ENCODE data around the gene EEF1A2. TPM values are rescaled to one million over a fixed set of nuclear protein-coding genes. Genes with fewer than 3 reads are reported as not detected.

Gene EEF1A2
- total RNA-seq, 6 experiments from 2014 or later = 0.22 to 153 (median 1.0) TPM

- Histone ChIP-seq H3K27ac (no peak overlapping the region), H3K36me3 (no peaks in the 10 kb centered on the region), H3K27me3 (peaks cover 0 to 8% of the 10 kb centered on the region in 2 donors), H3K4me1 (peaks cover 0 to 1% (median 0%) of the 10 kb centered on the region in 4 donors), H3K4me3 (no peak overlapping the region), H3K9me3 (no peaks in the 10 kb centered on the region)
- 16% methylated on average over 12 of the region's 21 CpGs for WGBS (ENCODE audit: insufficient coverage, low coverage, low lambda C conversion rate, missing lambda C conversion rate)
- TF ChIP-seq CTCF (IDR thresholded peaks at IDR 0.05) (no peak), POLR2A (IDR thresholded peaks at IDR 0.05) (no peak)
- intact Hi-C loops (cut with DNase I) = no loop called here
- DNase-seq (no peak), ATAC-seq (no peak)
Observed at GRCh38 chr20:63477061-63477616, 21.7 kb downstream of the EEF1A2 start.

GRCh38 chr20:63475209-63475608 lies 23.7 kb downstream of the EEF1A2 start:
- no peak for TF ChIP-seq CTCF (IDR thresholded peaks at IDR 0.05)
- no peak for ATAC-seq

GRCh38 chr20:63473555-63474449 lies 25.1 kb downstream of the EEF1A2 start:
- TF ChIP-seq POLR2A (IDR thresholded peaks at IDR 0.05) (no peak), CTCF (IDR thresholded peaks at IDR 0.05) (no peak)
- Histone ChIP-seq H3K27ac (no peak overlapping the region), H3K4me1 (peaks cover 0 to 4% (median 0%) of the 10 kb centered on the region in 4 donors), H3K4me3 (no peak overlapping the region), H3K9me3 (no peaks in the 10 kb centered on the region), H3K27me3 (peaks cover 0 to 22% of the 10 kb centered on the region in 2 donors), H3K36me3 (no peaks in the 10 kb centered on the region)
- DNase-seq = no peak
- no peak for ATAC-seq
- intact Hi-C loops (cut with DNase I) = no loop called here
- WGBS (ENCODE audit: insufficient coverage, low coverage, low lambda C conversion rate, missing lambda C conversion rate) = 12% methylated on average over 9 of the region's 30 CpGs

More at GRCh38 chr20:63475209-63475608, 23.7 kb downstream of the EEF1A2 start:
- Histone ChIP-seq H3K9me3 (no peaks in the 10 kb centered on the region), H3K27ac (no peak overlapping the region), H3K36me3 (no peaks in the 10 kb centered on the region), H3K27me3 (peaks cover 0 to 22% of the 10 kb centered on the region in 2 donors), H3K4me3 (no peak overlapping the region), H3K4me1 (peaks cover 0 to 4% (median 0%) of the 10 kb centered on the region in 4 donors)
- intact Hi-C loops (cut with DNase I) = no loop called here
- WGBS (ENCODE audit: insufficient coverage, low coverage, low lambda C conversion rate, missing lambda C conversion rate) = 5% methylated on average over 8 of the region's 16 CpGs
- DNase-seq = no peak

GRCh38 chr20:63472862-63473390 lies 26.0 kb downstream of the EEF1A2 start:
- H3K27ac ChIP-seq = no peak overlapping the region
- TF ChIP-seq POLR2A (IDR thresholded peaks at IDR 0.05) (no peak), CTCF (IDR thresholded peaks at IDR 0.05) (no peak)
- DNase-seq (no peak), ATAC-seq (no peak)
- H3K9me3 ChIP-seq = no peaks in the 10 kb centered on the region
- 16% methylated on average over 9 of the region's 13 CpGs for WGBS (ENCODE audit: insufficient coverage, low coverage, low lambda C conversion rate, missing lambda C conversion rate)
- H3K4me3 ChIP-seq = no peak overlapping the region
- H3K36me3 ChIP-seq = no peaks in the 10 kb centered on the region
- peaks cover 0 to 4% (median 0%) of the 10 kb centered on the region in 4 donors for H3K4me1 ChIP-seq
- intact Hi-C loops (cut with DNase I) = no loop called here
- peaks cover 0 to 22% of the 10 kb centered on the region in 2 donors for H3K27me3 ChIP-seq

Measured in right lobe of liver (tissue), 6 donors.